ENCODE data around the gene HSD17B2.

The HSD17B2 gene

DNA sequence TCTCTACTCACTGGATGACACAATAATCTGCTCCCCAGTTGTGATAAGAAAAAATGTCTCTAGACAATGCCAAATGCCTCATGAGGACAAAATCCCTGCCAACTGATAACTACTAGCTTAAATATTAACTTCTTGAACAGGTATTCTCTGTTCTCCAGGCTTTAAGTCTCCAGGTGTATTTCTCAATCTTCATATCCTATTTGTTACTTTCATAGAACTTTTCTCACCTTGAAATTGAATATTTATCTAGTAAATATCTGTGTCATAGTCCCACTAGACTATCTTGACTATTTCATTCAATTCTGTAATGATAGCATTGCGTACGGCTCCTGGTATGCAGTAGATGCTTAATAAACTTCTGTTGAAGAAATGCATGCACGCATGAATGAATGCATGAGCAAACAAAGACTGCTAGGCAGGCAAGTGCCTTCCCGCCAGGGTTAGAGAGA lies 15.9 kb downstream of the HSD17B2 start:
- DNase-seq: no peak

DNA sequence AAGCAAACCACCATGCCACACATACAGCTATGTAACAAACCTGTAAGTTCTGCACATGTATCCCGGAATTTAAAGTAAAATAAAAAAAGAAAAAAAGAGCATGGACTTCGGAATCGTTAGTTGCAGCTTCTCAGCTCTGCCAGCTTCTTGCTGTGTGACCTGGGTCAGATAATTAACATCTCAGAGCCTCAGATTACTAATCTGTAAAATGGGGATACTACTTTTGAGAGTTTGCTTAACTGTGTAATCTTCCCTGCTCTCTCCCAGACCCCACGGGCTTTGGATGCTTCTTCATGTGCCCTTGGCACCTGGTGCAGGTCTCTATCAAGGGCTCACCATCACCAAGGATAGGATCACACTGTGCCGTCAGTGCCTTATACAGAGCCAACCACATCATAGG lies 16.6 kb downstream of the HSD17B2 start:
- no peak for DNase-seq

DNA sequence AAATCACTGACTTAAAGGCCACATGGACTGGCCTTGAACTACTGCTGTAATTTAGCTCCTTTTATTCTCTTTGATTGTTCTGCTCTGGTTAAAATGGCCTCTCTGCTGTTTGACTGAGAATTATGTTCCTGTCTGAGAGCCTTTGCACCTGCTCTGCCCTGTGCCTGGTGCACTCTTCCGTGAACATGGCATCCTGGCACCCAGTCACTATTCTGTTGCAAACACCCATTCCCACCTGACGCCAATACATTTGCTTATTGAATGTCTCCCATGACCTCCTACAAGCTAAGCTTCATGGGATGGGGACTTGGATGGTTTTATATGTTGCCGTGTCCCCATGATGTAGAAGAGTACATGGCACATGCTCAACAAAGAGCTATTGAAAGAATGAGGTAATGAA lies 20.1 kb downstream of the HSD17B2 start:
- DNase-seq: no peak

DNA sequence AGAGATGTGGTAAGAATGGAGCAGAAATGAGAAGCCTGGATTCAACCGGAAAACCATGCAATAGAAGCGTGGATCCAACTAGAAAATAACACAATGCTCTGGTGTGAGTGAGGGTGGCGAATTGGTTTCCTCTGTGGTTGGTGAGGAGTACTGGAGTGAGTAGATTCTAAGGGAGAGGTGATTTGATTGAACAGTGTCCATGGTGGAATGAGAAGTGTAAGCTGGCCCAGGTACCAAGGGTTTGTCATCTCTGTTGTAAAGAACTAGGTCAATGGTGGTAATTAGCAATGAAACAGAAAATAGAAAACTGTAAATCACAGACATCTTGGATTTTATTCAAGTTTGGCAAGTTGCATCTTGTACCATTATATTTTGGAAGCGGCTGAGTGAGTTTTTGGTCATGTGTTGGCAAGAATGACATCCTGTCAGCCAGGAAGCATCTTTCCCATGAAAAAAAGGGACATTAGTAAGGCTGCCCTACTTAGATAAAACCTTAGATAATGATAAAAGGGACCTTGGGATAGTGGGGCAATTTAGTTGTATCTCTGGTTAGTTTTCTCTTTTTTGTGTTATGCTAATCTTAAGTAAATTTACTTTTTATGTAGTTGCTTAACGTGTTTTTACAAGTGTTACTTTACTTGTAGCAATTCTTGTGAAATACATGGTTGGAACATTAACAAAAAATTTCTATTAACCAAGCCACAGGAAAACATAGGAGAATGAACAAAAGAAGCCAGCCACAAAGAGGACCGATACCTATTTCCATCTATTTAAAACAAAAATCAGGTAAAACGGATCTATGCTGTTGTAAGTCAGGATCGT lies 20.9 kb downstream of the HSD17B2 start:
- DNase-seq: no peak

DNA sequence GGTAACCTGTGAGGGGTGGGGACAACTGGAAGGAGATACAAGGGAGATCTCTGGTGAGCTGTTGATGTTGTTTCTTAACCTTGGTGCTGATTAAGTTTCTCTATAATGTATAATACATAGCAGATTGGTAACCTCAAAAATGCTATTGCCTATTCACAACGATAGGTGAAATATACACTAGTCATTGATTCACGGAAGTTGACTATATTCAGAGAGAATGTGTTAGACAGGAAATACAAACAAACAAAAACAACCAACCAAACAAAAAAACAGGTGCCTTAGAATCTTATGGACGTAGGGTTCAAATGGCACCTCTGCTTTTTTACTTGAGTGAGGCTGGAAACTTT lies 21.5 kb downstream of the HSD17B2 start:
- no peak for DNase-seq

DNA sequence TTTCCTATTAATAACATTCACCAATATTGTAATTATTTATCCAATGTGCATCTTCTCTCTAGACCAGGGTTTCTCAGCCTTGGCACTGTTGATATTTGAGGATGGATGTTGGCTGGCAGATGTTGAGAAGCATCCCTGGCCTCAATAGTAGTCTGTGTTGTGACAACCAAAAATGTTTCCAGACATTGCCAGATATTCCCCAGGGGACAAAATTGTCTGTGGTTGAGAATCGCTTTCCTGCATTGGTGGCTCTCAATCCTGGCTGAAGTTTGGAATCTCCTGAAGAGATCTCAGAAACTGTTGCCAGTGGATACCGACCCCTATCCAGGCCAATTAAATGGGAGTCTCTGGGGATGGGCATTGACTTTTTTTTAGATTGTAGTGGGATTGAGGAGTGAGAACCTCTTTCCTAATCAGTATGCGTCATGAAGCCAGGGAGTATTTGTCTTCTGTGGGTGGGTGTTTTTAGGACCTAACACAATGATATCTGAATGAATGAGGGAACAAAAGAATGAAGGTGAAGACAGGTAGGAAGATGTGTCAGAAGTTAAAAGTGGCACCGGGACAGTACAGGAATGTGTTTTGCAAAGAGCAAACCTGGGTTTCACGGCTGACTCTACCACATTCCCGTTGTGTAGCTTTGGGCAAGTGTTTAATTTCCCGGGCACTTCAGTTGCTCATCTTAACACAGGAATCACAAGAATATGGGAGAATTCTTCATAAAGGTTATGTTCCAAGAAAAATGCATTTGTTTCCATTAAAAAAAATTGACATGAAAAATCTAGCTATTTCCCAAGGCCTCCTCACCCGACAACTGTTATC lies 24.3 kb downstream of the HSD17B2 start:
- DNase-seq: no peak

DNA sequence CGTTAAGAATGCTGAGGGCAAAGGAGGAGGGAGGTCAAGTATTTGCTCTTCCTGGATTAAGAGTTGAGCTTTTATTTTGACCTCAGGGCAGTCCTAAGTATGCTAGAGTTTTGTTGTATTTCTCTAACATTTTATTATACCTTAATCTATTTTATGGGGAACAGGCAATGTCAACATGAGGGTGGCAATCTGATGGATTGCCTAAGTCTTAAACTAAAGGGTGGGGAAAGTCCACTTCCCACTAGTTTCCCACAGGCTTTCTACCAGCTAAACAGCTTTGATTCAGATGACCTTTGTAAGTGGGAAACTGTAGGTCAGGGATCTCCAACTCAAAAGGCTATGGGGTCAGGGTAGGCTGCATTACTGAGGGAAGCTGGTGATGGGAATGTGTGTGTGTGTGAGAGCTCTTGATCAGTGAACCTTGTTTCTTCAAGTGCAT lies 24.9 kb downstream of the HSD17B2 start:
- DNase-seq: no peak

DNA sequence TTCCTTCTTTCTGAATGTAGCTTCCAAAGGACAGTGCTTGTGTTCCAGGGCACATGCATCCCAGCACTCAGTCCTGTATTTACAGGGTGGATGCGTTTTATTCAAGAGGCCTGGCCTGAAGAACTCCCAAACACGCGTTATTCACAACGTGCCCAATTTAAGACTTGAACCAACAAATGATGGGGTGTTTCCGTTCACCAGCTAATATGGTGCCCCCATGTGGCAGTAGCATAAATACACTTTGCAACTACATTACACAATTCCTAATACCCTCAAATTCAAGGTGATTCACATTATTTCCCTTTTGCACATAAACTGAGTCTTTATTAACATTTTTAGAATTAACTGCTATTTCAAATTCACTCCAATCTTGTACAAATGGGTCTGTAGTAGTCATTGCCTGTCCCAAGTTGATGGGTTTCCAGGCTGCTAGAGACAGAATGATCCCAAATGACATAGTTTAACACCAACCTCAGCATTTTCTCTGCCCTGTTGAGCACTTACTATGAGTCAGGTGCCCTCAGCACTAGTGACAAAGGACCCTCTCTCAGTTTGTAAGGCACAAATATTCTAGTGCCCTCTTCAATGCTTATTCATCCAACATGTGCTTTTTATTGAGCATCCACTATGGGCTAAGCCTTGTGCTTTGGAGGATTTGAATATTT lies 26.9 kb downstream of the HSD17B2 start:
- peak; percentile 10 for DNase-seq

DNA sequence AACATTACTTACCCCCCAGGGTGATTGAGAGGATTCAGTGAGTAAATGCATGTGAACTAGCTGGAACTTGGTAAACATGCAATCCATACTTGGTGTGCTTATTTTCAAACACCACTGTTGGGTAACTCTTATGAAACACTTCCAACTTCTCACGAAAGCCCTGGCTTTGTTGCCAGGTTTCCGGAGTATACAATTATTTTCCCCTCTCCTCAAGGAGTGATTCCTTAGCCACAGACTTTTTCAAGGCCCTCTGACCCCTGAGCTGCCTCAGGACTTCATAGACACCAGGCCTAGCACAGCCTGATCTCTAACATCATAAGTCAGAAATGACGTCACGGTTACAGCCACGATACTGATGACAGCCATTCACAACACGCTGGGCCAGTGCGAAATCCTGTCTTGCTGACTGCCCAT lies 27.6 kb downstream of the HSD17B2 start:
- DNase-seq: no peak

DNA sequence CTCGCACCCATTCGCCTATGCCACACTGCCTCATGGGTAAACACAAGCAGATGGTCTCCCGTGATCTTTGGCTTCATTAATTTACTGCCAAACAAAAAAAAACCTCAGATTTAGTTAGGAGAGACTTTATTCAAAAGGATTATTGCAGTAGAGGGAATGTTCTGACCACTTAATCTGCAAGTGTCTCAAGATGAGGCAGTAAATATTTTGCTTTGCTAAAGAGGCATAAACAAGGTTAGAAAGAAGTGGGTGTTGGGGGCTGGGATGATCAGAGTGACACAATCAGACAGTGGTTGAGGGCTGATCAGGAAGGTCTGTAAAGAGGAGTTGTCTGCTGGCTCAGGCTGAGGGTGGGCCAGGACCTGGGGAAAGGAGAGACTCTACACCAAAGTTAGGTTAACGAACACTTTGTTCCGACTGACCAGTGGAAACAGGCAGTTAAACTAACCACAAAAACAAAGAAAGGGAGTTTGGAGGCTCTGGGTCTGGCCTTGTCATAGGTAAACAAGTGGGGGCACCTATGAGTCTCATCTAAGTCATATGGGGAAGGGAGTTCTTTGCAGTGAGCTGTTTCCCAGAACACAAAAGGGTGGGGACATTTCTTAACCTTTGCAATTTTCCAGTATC lies 28.5 kb downstream of the HSD17B2 start:
- no peak for DNase-seq

DNA sequence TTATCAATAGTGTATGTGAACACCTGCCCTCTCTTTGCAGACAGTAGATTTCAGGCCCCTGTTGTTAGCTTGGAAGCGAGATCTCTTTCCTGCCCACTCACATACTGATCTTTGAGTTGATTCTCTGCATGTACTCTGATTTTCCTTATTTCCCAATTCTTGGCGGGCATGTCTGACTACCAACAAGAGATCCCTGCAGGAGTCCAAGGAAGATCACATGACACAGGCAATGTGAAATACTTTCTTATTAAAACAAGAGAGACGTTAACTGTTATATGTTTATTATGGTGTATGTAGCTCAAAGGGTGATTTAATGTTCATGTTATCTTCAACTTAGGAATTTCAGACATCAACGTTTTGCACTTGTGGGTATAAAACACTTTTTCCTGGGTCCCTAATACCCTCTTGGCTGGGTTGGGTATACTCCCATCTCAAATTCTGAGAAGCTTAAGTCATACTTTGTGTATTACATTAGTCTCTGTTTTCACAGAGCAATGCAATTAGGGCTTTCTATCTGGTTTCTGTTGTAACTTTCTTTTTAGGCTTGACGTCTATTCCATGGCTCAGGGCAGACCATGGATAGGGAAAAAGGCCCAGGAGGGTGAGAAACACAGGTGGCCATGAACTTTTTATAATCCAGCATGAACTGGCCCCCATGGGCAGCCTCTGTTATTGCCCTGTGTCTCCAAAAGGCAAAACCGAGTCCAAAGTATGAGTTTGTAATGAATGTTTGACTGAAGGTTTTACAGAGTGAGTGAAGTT lies 32.2 kb downstream of the HSD17B2 start:
- no peak for DNase-seq

DNA sequence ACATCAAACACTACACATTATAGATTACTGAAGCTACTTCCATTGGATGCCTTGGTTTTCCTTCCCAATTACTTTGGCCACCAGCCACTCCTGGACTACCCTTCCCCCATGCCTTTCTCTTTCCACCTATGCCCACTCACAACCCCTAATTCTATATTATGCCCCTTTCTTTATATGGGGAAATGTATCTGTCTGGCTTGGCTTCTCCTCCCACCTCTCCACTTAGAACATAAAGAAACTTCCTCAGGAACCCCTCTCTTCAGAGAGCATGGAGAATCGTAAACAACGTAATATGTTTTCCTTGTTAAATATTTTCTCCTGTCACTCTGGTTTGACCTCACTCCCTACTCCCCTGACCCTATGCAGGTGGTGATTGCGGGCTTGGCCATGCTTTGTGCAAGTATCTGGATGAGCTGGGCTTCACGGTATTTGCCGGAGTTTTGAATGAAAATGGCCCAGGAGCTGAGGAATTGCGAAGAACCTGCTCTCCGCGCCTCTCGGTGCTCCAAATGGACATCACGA lies 32.8 kb downstream of the HSD17B2 start:
- no peak for DNase-seq

DNA sequence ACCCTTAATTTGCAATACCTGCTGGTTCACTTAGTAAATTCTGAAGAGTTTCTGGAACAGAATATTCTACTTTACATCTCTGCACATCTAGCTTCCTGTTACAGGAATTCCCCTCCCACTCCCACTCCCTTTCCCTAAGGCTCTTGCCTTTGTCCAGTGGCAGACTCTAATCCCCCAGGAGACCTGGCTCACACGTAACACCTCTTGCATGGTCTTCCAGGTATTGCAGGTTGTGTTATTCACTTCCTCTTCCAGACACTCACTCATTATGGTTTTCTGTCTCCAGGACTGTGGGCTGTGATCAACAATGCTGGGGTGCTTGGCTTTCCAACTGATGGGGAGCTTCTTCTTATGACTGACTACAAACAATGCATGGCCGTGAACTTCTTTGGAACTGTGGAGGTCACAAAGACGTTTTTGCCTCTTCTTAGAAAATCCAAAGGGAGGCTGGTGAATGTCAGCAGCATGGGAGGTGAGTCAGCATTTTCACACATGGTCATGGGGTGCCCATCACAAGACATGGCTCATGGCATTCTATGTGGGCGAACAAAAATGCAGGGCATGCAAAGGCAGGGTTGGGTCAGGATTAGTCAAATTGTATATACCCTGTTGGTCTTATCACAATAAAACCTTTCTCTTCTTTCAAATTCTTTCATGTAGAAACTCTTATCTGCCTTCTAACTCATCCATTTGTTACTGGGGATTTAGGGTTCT lies 35.8 kb downstream of the HSD17B2 start:
- no peak for DNase-seq

DNA sequence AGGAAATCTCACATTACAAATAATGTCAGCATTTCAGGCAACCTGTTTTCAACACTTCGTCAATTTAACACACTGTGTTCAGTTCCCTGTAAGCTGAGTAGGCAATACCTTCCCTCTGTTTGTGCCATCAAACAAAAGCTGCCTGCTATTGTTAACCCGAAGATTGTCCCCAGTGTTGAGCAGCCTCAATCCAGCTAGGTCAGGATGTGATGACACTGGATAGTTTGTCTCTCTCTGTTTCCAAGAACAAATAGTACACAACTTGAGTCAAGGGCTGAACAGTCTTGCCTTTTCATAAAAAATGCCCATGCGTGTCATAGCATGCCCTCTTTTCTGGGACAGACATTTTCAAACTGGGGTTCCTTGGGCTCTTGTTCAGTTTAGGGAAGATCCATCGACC lies 36.4 kb downstream of the HSD17B2 start:
- DNase-seq: no peak

DNA sequence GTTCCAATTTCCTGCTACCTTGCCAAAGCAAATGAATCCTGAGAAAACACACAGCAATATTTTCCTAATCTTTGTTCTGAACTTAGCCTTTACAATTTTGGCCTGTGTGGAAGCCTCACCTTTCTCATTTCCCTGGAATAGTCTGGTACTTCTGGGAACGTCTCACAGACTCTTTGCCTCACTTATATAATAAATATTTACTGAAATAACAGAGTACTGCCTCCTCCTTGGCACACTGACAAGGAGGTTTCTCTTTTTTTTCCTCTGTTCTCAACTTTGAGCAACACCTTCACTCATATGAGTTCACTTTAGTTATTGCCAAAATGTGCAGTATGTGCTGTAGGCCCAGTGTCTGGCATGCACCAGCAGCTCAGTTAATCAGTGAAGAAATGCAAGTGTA lies 37.3 kb downstream of the HSD17B2 start:
- DNase-seq: no peak

DNA sequence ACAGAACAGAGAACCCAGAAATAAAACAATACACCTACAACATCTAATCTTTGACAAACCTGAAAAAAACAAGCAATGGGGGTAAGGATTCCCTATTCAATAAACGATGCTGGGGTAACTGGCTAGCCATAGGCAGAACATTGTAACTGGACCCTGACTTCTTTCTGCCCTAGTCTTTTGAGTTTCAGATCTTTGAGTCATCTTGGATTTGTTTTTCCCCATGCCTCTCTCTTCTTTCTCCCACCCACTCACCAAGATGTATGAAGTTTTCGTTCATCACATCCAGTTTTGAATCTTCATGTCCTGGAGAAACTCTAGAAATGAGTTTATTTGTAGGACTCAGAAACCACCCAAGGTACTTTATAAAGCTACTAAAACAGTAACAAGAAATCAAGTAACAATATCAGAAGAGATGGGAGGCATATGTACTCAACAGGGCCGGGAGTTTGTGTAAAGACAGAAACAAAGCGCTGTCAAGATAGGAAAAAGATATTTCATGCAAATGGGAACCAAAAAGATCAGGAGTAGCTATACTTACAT lies 39.0 kb downstream of the HSD17B2 start:
- DNase-seq: no peak

DNA sequence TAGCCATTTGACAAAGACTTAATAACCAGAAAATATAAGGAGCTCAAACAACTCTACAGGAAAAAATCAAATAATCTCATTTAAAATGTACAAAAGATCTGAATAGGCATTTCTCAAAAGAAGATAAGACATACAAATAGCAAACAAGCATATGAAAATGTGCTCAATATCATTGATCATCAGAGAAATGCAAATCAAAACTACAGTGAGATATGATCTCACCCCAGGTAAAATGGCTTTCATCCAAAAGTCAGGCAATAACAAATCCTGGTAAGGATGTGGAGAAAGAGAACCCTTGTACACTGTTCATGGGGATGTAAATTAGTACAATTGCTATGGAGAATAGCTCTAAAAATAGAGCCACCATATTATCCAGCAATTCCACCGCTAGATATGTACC lies 43.1 kb downstream of the HSD17B2 start:
- DNase-seq: no peak

DNA sequence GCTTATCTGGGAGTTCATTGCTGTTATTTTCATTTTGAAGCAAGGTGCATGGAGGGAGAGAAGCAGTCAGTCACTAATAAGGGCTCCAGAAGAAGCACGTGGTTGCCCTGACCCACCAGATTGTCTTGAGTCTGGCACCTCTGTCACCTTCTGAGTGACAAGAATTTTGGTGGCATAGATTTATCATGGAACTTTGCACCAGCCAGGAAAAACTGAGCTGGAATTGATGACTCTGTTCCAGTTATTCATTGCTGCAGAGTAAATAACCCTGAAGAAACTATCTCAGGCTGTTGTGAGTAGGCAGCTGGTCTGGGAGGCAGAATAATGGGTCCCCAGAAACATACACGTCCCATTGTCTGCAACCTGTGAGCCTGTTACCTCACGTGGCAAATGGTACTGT lies 44.8 kb downstream of the HSD17B2 start:
- DNase-seq: no peak

DNA sequence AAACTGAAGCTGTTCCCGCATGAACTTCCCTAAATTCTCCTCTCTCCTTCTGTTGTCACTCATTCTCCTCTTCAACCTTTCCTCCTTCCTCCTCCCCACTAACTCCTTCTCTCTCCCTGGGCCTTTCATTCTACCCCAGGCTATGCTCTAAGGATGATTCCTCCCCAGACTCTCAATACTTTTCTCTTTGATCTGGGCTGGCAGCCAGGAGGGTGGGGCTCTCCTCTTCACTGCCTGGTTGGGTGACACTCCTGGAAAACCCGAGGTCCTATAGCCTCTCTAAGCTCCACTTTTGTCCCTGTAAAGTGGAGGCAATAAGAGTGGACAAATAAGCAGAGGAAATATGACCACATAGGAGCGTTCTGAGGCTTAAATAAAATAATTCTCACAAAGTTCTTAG lies 46.2 kb downstream of the HSD17B2 start:
- DNase-seq: no peak

DNA sequence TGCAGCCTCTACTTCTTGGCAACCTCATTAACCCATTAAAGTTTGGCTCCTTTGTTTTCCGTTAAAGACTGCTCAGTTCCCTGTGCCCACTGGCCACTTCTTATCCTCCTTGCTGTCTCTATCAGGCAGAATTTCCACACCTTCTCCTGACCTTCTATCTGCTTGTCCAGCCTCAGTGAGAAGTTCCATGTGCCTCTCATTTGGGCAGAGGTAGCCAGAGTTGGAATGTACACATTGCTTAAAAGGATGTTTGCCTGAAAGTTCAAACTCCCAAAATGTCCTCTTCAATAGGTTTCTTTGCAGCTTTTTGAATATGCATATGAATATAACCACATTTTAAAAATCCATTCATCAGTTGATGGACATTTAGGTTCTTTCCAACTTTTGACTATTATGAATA lies 47.0 kb downstream of the HSD17B2 start:
- DNase-seq: no peak

DNA sequence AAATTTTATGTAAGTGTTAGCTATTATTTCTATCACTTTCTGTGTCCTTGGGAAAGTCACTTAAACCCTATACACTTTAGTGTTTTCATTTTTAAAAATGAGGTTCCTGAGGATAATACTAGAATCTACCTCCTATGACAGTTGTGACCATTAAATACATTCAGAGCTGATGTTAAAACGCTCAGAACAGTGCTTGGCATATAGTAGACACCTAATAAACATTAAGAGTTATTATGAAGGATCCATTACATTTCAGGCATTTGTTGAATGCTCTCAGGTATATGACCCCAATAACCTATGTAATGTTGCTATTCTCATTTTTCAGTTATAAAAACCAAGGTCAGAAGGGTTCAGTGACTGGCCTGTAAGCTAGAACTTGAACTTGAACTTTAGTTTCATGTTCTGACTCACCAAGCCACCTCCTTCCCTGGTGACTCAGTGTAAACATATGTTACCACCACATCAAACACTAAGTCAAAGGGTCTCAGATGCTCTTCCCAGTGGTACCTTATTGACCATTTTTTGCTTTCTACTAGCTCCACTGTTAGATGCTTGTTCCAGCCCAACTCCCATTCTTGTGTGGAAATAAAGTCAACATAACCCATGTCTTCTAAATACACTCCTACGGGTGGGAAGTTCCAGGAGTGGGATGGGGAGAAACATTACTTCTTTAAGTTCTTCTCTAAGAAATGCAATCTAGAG lies 47.6 kb downstream of the HSD17B2 start:
- no peak for DNase-seq
